Retina (tissue), 1 donor: ENCODE results near the gene PPP1R15B.

Source experiments
- DNase-seq: peaks from one replicate; pipeline ENCODE4 v3.0.0-alpha.2; 2016

PPP1R15B gene

DNA sequence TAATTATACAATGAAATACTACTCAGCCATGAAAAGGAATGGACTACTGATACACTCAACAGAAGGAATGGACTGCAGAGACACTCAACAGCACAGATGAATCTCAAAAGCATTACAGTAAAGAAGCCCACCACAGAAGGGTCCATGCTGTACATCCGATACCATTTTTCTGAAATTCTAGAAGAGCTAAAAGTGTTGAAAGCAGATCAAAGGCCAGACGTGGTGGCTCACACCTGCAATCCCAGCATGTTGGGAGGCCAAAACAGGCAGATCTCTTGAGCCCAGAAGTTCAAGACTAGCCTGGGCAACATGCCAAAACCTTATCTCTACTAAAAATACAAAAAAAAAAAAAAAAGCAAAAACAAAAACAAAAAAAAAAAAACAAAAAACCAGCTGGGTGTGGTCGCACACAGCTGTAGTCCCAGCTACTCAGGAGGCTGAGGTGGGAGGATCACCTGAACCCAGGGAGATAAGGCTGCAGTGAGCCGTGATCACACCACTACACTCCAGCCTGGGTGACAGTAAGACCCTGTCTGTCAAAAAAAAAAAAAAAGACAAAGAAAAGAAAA is 15.5 kb downstream of the PPP1R15B start:
- no peak for DNase-seq

DNA sequence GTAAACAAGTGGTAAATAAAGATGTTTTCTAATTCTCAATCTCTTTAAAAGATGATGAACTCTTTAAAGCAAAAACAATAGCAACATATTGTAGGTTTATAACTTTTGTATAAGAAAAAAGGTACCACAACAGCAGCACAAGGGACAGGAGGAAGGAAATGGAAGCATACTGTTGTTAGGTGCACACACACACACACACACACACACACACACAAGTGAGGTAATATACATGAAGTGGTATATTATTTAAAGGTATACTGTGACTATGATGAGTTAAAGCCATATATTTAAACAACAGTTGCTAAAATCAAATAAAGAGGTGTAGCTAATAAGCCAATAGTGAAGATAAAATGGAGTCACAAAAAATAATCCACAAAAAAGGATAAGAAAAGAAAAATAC is 20.0 kb downstream of the PPP1R15B start:
- no peak for DNase-seq

DNA sequence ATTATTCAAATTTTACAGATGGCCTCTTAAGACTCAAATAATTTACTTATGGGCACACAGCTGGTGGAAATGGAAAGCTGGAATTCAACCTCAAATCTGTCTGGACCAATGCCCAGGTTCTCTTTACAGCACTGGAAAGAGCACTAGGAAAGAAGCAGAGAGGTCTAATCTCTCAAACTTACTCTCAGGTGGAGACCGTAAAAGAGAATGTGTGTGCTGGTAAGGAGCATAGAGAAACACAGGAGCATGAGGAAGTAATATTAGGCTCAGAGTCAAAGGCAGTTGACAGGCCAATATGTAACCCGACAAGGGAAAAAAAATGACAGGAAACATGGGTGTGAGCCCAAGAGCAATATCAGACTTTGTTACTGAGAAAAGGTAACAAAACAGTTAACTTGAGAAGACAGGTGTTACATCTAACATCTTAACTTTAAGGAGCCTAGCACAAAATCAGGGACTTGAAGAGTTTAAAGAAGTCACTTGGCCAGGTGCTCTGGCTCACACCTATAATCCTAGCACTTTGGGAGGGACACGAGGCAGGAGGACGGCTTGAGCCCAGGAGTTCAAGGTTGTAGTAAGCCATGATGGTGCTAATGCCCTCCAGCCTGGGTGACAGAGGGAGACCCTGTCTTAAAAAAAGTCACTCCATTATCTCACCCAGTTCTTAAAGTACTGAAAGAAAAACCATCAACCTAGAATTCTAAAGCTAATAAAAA is 20.7 kb downstream of the PPP1R15B start:
- no peak for DNase-seq

DNA sequence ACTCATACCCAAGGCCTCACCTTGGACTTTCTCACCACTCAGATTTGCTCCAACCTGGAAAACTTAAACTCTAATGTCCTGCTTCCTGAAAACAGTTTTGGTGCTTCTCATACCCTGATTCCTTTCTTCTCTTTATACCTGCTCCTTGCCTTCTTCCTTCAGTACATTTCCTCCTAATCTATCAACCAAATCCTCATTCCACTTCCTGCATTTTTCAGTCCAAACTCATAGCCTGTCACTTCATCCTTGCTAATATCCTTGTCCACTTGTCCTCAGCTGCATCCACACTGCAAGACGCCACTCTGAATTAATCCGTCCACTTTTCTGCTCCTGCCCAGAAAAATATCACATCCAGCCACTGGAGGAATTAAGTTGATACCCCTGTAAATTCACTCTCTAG is 25.9 kb downstream of the PPP1R15B start:
- no peak for DNase-seq

DNA sequence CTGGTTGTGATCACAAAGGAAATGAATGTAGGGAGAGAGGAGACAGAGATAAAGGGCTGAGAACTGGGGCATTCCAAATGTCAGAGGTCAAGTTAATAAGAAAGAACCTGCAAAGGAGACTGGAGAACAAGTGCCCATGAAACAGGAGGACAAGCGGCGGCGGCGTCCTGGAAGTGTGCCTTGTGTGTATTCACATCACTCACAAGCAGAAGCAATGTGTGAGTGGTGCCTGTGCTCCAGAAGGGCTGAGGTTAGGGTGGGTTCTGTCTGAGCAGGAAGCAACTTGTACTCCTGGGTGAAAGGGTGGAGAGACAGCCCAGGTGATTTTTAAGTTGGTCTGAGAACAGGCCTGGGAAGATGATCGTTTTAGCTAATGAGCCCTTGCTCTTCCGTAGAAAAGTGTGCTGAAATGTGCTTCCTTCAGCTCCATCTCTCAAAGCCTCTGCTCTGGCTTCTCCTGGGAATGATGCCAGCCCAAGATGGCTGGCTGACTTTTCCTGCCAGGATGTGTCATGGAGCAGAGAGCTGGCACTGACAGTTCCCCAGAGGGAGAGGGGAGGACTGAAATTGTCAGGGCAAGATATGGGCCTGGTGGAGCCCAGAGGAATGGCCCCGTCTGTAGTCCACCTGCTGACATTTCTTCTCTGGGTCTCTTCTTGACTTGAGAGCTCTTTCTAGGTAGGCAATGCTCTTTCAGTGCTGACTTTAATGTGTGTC is 26.8 kb downstream of the PPP1R15B start:
- no peak for DNase-seq

DNA sequence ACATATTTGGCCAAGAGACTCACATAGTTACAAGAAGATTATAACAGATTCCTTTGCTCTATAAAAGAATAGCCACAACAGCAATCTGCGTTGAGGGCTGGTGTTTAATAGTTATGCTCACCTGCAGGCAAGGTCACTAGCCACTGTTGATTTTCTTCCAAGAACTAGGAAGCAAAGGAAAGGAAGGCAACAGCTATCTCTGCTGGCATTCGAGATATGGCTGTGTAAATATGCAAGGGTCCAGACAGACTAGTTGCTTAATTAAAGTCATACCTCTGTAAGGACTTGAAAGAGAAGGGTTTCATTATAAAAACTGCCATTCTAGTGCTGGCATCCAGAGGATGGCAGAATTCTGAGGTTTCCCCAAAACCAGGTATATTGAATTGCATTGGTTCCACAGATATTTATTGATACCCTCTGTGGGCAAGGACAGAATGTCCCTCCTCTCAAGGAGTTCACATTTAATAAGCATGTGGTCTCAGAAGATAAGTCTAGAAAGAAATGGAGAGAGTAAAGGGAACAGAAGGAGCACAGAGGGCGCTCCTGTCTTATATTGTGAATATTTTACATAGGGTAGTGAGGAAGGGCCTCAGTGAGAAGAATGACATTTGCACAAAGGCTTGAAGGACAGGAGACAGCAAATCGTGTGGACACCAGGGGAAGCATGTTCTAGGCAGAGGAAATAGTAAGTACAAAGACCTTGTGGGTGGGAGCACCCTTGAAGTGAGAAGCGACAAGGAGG is 28.3 kb downstream of the PPP1R15B start:
- DNase-seq = no peak

DNA sequence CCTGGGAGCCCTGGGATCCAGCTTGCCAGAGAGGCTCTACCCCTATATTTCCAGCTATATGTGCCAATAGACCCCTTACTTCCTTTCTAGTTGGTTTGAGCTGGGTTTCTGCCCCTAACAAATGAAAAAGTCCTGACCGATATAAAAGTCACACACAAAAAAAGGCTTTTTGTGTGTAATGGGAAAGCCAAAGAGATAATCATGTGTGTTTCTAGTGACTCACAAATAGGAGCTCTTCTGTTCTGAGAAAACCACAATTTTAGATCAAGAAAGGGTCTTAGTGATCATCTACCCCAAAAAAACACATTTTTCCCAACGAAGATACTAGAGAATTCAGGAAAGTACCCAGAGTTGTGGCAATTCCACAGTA is 28.9 kb downstream of the PPP1R15B start:
- no peak for DNase-seq

DNA sequence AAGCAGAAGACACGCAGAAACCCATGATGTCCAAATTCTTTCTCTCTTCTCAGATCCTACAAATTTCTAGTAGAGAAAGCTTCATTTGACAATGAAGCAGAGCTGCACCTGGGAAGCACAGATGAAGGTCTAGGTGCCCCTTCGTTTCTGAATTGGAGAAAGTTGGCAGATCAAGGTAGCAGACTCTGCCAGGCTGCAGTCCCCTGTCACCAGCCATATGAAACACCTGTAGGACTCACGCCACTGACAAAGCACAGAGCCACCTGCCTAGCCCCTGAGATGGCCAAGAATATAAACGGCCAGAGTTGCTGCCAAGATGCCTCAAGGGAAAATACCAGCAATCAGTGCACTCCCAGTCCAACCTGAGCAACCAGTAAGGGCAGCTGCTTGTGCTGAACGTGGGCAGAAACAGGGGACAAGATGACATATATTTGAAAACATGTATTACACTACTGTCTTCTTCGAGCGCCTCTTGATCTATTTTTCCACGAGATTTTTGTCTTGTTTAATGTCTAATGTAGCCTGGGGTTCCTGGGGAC is 31.3 kb downstream of the PPP1R15B start:
- no peak for DNase-seq

DNA sequence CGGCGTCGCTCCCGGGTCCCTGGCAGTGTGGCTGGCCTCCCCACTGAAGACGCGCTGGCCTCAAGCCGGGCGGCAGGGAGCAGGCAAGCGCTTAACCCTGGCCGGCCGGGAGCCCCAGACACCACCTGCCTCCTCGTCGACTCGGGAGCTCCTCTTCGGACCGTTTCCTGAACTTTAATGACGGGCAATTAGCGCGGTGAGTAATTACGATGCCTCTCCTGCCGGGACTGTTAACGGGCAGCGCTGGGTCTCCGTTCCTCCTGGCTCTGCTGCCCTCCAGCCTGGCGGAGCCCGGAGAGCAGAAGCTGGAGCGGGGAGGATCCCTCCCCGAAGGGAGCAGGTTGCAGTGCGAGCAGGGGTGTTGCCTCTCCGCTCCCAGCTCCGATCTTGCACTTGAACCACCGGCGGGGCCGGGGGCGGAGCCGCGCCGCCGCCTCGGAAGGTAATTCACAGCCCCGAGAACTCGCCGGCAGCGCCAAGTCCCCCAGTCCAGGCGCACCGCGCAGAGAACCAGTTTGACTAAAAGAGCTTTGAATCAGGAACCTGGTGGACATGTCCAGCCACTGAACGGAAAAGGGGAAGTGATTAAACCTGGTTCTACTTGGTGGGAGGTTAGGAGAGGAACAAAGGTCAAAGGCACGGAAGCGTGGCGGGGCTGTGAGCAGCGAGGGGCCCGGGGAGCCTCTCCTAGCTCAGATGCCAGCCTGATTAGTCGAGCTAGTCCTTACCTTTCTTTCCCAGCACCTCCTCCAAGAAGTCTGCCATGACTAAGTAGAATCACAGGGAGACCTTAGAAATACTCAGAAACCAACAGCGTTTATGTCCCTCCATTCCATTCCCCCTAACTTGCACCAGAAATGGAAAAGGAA is 33.6 kb downstream of the PPP1R15B start:
- peak; percentile 79 for DNase-seq

DNA sequence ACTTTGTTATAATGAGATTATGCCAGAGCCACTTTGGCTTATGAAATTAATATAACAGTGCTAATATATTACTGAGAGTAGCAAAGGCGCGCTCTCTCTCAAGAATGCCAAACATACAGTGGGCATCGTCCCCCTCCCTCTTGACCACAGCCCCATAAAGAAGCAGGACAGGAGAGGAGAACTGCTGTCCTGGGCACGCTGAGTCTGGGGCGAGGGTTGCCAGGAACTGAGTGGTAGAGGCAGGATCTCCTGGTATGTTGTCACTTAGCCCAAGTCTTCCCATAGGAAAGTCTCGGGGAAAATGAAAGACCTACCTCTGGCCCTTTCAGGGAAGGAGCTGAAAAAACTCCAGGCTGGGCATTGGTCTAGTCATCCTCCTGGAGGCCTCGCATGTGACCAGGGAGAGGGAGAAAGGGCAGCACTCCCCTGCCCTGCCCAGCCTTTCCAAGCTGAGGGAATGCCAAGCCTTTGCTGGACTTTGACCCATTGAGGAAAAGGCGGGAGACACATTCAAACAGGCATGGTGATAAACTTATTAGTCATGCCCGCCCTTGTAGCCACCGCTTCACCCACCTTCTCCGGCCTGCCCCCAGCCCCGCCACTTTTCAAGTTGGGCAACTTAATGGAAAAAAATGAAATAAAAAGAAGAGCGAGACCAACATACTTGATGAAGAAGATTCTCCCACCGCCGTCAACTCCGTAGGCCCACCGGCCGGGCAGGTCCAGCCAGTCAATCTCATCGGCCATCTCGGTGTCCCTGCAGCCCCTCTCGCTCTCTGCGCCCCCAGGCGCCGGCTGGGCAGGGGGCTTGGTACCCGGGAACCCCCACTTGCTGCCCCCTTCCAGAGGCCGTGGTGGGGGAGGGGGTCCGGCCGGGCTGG is 34.5 kb downstream of the PPP1R15B start:
- no peak for DNase-seq

DNA sequence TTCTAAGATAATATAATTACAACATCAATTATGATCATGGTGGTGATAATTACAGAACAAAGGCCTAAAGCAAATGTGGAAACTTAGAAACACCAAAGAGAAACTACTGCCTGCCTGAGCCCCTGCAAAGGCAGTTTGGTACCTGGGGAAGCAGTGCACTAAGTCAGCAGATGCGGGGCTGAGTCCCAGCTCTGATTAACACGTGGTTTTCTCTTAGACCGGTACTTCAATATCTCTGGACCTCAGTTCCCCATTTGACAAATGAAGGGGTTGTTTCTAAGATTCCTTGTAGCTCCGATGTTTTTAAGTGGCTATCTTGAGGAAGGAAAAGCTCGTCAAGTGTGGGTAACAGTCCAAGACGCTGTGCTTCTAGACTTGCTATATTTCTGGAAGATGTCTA is 35.2 kb downstream of the PPP1R15B start:
- DNase-seq = no peak

DNA sequence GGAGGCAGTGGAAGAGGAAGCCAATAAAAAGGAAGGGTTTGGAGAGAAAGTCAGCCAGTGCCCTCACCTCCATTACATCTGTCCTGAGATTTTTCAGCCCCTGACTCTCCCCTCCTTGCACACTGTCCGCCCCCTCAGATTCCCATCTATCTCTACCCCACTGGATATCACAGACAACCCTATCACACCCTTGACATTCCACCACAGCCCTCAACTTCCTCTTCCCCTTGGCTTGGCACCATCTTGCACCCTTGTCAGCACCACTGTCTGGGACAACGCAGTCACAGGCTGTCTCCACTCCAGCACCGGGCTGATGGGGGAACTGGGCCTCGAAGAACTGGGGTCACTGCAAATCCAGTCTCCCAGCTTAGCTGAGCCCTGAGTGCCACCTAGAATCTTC is 37.7 kb downstream of the PPP1R15B start:
- DNase-seq = no peak

DNA sequence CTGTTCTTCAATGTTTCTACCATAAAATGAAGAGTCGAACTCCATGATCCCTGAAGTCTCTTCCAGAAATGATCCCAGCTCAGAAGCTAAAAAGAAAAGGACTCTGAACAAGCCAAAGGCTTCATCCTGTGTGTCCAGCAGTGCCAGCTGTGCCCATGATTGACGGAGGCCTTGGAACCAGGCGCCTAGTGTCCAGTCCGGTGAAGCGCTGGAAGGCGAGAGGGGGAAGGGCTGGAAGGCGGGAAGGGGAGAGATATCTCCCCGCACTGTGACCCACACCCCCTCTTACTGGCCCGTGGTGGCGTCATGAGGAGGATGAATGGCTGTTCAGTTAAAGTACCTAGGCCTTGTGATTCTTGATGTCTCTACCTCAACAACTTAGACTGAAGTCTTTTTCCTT is 41.4 kb downstream of the PPP1R15B start:
- no peak for DNase-seq

DNA sequence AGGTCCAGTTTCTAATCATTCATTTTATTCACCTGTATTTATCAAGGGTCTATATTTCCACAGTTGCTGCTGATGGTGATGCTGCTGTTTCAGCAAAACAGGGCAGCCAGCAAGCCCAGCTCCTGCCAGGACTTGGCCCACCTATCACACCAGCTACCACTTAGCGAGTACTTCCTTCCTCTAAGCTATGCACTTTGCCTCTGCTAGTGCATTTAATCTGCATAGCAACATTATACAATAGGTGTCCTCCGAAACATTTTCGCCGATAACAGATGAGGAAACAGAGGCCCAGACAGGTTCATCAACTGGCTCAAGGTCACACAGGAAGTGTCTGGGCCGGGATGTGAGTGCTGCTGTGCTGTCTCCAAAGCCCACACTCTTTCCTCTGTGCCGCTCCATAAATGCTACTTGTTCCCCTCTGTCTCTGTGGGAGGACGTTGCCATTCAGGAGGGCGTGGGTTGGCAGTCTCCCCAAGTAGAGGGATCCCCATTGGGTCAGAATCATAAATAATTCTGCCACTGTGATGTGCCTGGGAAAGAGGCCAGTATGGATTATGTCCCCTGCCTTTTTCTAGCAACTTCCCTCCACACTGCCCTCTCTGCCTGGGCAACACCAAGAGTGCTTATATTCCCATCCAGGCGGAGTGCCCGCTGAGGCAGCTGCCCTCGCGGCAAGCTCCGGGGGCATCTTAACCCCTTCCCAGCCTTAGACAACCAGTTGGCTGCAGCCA is 42.5 kb downstream of the PPP1R15B start:
- no peak for DNase-seq

DNA sequence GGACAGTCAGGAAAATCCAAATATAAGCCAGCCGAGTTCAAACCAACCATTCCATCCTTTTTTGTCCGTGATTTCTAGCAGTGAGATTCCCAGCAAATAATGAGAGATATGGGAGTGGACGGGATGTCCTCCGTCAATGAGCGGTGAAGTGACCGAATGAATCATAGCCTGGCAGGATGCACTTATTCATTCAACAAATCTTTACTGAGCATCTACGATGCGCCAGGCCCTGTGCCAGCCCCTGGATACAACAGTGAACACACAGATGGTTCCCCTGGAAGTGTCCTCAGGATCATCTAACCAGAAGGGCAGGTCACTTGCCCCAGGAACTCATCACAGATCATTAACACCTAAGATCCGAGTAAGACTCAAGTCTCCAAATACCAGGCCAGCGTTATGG is 43.7 kb downstream of the PPP1R15B start:
- no peak for DNase-seq

DNA sequence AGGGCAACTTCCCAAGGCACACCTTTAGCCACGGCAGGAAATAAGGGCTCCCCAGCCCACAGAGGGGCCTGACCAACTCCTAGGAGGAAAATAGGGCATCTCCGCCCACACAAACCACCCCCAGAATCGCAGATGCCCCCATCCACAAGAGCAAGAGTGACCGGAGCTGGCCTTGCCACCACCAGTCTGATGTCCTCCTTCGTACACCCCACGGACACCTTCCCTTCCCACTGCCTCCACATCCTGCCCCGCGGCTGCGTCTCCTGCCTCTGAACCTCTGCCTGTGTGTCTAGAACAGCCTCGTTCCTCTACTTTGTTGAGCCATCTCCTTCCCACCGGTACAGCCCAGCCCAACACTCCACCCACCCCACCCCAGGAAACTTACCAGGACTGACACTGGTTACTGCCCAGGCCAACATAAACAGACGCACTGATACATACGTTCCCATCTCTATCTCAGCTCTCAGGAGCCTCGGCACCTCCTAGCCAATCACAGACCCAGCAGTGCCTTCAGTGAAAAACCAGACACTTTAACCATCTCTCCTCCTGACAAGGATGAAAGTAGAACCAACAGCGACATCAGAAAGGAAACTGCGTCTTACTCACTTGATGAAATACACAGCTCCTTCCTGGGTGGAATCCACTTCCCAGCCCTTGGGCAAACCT is 44.3 kb downstream of the PPP1R15B start:
- DNase-seq = no peak

DNA sequence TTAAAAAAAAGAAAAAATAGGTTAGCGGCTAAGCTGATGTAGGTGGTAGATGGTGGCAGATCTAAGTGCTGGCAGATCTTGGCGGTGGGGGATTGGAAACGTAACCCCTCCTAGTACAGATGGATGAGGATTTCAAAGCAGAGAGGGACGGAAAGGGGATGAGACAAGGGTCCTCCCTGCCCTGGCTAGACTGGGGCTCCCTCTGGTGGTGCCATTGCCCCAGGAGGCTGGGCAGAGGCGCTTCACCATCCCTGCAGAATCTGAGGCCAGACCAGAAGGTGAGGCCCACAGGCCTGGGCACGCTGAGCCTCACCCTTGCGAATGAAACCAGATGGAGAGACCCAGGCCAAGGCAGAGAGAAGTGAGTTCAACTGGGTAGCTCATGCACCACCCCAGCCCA is 44.9 kb downstream of the PPP1R15B start:
- DNase-seq = no peak

DNA sequence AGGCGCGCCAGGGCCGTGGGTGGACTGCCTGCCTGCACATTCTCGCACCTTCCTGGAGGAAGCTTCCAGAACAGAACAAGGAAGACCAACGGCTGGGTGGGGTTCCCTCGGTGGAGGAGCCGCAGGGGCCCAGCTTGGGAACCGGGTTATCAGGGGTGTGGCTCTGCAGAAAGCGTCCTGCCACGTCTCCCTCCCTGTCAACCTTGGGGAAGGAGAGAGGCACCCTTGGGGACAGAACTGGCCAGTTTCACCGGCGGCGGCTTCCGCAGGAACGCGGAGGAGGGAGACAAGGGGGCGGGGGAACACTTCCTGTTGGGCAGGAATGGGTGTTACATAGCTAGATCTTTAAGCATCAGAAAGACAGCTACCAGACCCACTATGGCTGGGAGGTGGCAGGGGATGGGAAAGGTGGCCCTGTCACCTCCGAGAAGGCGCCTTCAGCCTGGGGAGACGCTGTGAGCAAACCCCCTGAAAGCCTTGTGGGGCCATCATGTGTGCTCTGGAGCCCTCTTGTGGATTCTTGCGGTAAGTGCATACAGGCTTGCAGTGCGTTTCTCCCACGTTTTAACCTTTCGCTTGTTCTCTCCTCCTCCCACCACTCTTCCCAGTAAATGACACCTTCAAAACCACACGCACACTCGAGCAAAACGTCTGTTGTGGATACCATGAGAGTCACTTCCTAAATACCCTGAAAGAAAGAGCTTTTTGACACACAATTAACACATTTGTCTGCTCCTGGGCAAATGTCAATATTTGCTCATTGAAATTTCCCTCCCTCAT is 48.1 kb downstream of the PPP1R15B start:
- peak; percentile 91 for DNase-seq

DNA sequence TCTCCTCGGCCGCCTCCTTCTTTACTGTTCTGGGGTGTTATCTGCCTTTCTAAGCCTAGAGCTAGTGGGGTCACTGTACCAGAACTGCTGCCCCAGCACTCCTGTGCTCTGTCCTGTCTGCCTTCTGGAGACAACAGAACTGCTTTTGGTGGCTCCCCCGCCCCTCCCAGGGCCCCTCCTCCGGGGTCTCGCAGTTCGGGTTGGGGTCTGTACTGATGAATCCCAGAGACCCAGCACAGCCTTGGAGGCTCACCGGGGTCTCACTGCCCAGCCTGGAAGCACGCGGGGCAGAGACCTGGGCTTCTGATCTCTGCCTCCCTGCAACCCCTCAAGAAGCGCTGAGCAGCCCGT is 48.7 kb downstream of the PPP1R15B start:
- DNase-seq = no peak
